ENCODE results near the gene CEP128. TPM values are rescaled to one million over a fixed set of nuclear protein-coding genes. Genes with fewer than 3 reads are reported as not detected.

Gene CEP128
- total RNA-seq, 4 donors from 2014 or later: 3.5 to 12.9 (median 9.7) TPM

DNA sequence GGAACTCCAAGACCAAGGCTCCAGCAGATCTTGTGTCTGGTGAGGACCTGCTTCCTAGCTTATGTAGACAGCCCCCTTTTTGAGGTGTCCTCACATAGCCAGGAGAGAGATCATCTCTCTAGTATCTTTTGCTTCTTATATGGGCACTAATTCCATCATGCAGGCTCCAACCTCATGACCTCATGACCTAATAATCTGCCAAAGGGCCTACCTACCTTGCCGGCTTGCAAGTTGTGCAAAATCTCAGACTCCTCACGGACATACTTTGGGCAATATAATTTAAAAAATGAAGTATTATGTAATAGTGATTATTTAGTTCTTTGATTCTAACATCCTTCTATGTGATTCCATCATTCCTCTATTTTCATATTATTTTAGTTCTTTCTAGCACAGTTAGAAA, 397.2 kb downstream of the CEP128 start:
- Histone ChIP-seq H3K4me3 (no peak overlapping the region), H3K4me1 (peaks cover 0 to 27% (median 16%) of the 10 kb centered on the region in 4 donors), H3K36me3 (no peaks in the 10 kb centered on the region), H3K9me3 (peaks cover 0 to 9% (median 2%) of the 10 kb centered on the region in 4 donors), H3K27ac (replicated peaks in 1 of 4) (no peak overlapping the region), H3K27me3 (no peaks in the 10 kb centered on the region)
- DNase-seq (ENCODE audit: extremely low spot score): no peak
- 96% methylated on average over 2 of the region's 2 CpGs for WGBS
- intact Hi-C loops (cut with DNase I): no loop called here
- TF ChIP-seq, protein P1, sequence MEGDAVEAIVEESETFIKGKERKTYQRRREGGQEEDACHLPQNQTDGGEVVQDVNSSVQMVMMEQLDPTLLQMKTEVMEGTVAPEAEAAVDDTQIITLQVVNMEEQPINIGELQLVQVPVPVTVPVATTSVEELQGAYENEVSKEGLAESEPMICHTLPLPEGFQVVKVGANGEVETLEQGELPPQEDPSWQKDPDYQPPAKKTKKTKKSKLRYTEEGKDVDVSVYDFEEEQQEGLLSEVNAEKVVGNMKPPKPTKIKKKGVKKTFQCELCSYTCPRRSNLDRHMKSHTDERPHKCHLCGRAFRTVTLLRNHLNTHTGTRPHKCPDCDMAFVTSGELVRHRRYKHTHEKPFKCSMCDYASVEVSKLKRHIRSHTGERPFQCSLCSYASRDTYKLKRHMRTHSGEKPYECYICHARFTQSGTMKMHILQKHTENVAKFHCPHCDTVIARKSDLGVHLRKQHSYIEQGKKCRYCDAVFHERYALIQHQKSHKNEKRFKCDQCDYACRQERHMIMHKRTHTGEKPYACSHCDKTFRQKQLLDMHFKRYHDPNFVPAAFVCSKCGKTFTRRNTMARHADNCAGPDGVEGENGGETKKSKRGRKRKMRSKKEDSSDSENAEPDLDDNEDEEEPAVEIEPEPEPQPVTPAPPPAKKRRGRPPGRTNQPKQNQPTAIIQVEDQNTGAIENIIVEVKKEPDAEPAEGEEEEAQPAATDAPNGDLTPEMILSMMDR (IDR thresholded peaks at IDR 0.05): no peak
- TF ChIP-seq EP300 (IDR thresholded peaks at IDR 0.05) (no peak), POLR2AphosphoS5 (IDR thresholded peaks at IDR 0.05) (no peak), POLR2A (IDR thresholded peaks at IDR 0.05; ENCODE audit: low read depth) (no peak)

DNA sequence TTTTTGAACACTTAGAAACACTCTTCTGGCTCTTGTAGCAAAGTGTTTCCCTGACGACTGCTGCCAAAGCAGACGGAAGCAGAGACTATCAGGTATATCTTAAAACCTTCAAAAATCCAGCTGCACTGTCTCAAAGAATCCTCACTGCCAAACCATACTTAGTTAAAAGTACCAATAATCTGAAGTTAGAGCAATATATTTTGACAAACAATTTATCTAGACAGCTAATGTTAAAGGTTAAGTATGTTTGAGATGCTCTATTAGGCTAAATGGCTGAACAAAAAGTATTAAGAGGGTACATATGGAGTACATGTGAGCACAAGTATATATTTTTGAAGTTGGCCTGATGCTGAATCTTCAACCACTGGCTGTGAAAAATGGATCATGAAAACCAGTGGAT, 398.3 kb downstream of the CEP128 start:
- 37% methylated on average over 2 of the region's 2 CpGs for WGBS
- TF ChIP-seq EP300 (IDR thresholded peaks at IDR 0.05) (no peak), POLR2A (IDR thresholded peaks at IDR 0.05; ENCODE audit: low read depth) (no peak), POLR2AphosphoS5 (IDR thresholded peaks at IDR 0.05) (no peak)
- TF ChIP-seq, protein P1 (IDR thresholded peaks at IDR 0.05): no peak
- peaks cover 0 to 16% (median 10%) of the 10 kb centered on the region in 4 donors for H3K4me1 ChIP-seq
- H3K36me3 ChIP-seq: no peaks in the 10 kb centered on the region
- H3K4me3 ChIP-seq: no peak overlapping the region
- H3K27me3 ChIP-seq: no peaks in the 10 kb centered on the region
- no peak for DNase-seq (ENCODE audit: extremely low spot score)
- intact Hi-C loops (cut with DNase I): no loop called here
- no peak overlapping the region for H3K27ac ChIP-seq (replicated peaks in 1 of 4)
- H3K9me3 ChIP-seq: peaks cover 0 to 12% (median 2%) of the 10 kb centered on the region in 4 donors

DNA sequence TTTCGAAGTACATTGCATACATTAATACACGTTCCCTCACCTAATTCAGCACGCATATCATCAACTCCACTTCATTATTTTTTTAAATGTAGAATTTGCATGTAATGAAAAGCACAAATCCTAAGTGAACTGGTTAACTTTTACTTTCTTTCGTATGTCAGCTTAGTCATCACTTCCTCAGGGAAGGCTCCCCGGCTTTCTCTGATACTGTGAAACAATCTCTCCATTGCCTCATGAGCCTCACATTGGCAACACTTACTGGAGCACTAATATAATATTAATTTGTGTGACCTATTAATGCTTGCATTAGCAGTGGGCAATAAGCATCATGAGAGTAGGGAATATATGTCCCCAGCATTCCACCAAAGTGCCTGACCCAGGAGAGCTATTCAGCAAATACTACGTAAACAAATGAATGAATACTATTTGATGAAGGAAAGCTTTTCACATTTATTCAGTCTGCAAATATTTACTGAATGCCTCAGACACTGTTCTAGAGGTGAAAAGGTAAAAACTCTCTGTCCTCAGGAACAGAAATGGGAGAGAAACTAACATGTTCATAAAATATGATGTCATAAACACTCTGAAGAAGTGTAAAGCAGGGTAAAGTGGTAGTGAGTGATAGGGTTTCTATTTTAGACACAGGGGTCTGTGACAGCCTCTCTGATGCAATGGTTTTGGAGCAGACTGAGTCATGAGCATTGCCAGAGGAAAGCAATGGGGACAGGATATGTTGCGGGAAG, 402.7 kb downstream of the CEP128 start:
- intact Hi-C loops (cut with DNase I): no loop called here
- WGBS: 94% methylated on average over 7 of the region's 7 CpGs
- H3K4me1 ChIP-seq: peaks cover 0 to 16% (median 14%) of the 10 kb centered on the region in 4 donors
- no peaks in the 10 kb centered on the region for H3K36me3 ChIP-seq
- TF ChIP-seq EP300 (IDR thresholded peaks at IDR 0.05) (no peak), POLR2AphosphoS5 (IDR thresholded peaks at IDR 0.05) (no peak), POLR2A (IDR thresholded peaks at IDR 0.05; ENCODE audit: low read depth) (no peak)
- TF ChIP-seq, protein P1 (IDR thresholded peaks at IDR 0.05): no peak
- H3K9me3 ChIP-seq: peaks cover 0 to 12% (median 2%) of the 10 kb centered on the region in 4 donors
- H3K4me3 ChIP-seq: no peak overlapping the region
- DNase-seq (ENCODE audit: extremely low spot score): no peak
- no peak overlapping the region for H3K27ac ChIP-seq (replicated peaks in 1 of 4)
- H3K27me3 ChIP-seq: no peaks in the 10 kb centered on the region

DNA sequence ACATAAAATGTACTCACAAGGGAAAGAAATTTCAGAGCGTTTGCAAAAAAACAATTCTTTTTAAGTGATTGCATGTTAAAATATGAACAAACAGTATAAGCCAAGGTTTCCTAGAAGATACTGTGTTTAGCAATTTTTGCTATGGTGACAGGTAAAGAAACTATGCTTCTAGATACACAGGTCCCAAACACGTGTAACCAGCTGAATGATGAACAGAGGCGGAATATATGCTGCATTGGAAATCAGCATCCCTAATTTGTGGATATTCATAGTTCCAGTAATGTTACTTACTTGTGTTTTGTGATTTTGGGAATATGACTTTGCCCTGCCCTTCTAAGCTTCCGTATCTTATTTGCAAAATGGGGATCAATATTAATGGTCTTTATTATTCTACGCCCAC, 403.9 kb downstream of the CEP128 start:
- Histone ChIP-seq H3K27ac (replicated peaks in 1 of 4) (no peak overlapping the region), H3K4me3 (no peak overlapping the region), H3K9me3 (peaks cover 0 to 12% (median 2%) of the 10 kb centered on the region in 4 donors), H3K27me3 (no peaks in the 10 kb centered on the region), H3K36me3 (no peaks in the 10 kb centered on the region), H3K4me1 (peaks cover 0 to 8% (median 4%) of the 10 kb centered on the region in 4 donors)
- intact Hi-C loops (cut with DNase I): no loop called here
- TF ChIP-seq, protein P1 (IDR thresholded peaks at IDR 0.05): no peak
- TF ChIP-seq POLR2AphosphoS5 (IDR thresholded peaks at IDR 0.05) (no peak), POLR2A (IDR thresholded peaks at IDR 0.05; ENCODE audit: low read depth) (no peak), EP300 (IDR thresholded peaks at IDR 0.05) (no peak)
- WGBS: 95% methylated on average over 5 of the region's 5 CpGs
- DNase-seq (ENCODE audit: extremely low spot score): no peak
